Karpas-422 (cell line): Measurements from ENCODE around the gene KHDRBS2. TPM values are rescaled to one million over a fixed set of nuclear protein-coding genes. Genes with fewer than 3 reads are reported as not detected.

Source experiments
- DNase-seq: peaks from one replicate; pipeline ENCODE4 v3.0.0-alpha.2; 2015
- H2AFZ ChIP-seq: fragments of 200-600 bp; sonication (generic); 2 replicates; pipeline ENCODE4 v1.6.1; 2014; ENCODE audit warnings: antibody characterized with exemption, low read length, mixed read lengths
- H3K27ac ChIP-seq: fragments of 200-600 bp; sonication (generic); 2 replicates; pipeline ENCODE4 v1.5.1; 2014; ENCODE audit warnings: mild to moderate bottlenecking, low read length, moderate library complexity
- H3K27me3 ChIP-seq: fragments of 200-600 bp; sonication (generic); 2 replicates; pipeline ENCODE4 v1.6.1; 2014; ENCODE audit warnings: low read length, mixed read lengths
- H3K36me3 ChIP-seq: fragments of 200-600 bp; sonication (generic); 2 replicates; pipeline ENCODE4 v1.6.1; 2014; ENCODE audit warnings: low read length, mixed read lengths; ENCODE audit not compliant: insufficient read depth
- H3K4me1 ChIP-seq: fragments of 200-600 bp; sonication (generic); 2 replicates; pipeline ENCODE4 v1.6.1; 2014; ENCODE audit warnings: mild to moderate bottlenecking, low read length, mixed read lengths
- H3K4me2 ChIP-seq: fragments of 200-600 bp; sonication (generic); 2 replicates; pipeline ENCODE4 v1.6.1; 2014; ENCODE audit warnings: low read length, low read depth, mild to moderate bottlenecking; ENCODE audit not compliant: poor library complexity, severe bottlenecking
- H3K4me3 ChIP-seq: fragments of 200-600 bp; sonication (generic); 2 replicates; pipeline ENCODE4 v1.5.1; 2014; ENCODE audit warnings: mild to moderate bottlenecking, antibody characterized with exemption, low read length, mixed read lengths
- H3K79me2 ChIP-seq: fragments of 200-600 bp; sonication (generic); 2 replicates; pipeline ENCODE4 v1.6.1; 2014; ENCODE audit warnings: mild to moderate bottlenecking, low read length, mixed read lengths
- H3K9ac ChIP-seq: fragments of 200-600 bp; sonication (generic); 2 replicates; pipeline ENCODE4 v1.6.0; 2014; ENCODE audit warnings: low read length
- H3K9me2 ChIP-seq: fragments of 200-600 bp; sonication (generic), shearing (Covaris generic); replicated peaks from 2 replicates; pipeline ENCODE4 v1.6.0; 2014; ENCODE audit warnings: mild to moderate bottlenecking, low read length, moderate library complexity; ENCODE audit not compliant: insufficient read depth
- H3K9me3 ChIP-seq: fragments of 300-700, 200-600 bp; sonication (generic); 2 replicates; pipeline ENCODE4 v1.6.1; 2014; ENCODE audit warnings: low read length, mixed read lengths
- H4K20me1 ChIP-seq: fragments of 200-600 bp; sonication (generic); 2 replicates; pipeline ENCODE4 v1.6.1; 2014; ENCODE audit warnings: mild to moderate bottlenecking, antibody characterized with exemption, low read length, low read depth; ENCODE audit not compliant: insufficient read depth
- total RNA-seq: library from RNA; depleted of rRNA; stranded (reverse); fragments of >200 nt; shearing (Covaris generic); gene quantifications from 2 replicates; pipeline ENCODE4 v1.2.3, GENCODE V29; 2014; ENCODE audit warnings: low replicate concordance

KHDRBS2 gene
- total RNA-seq, 1 experiment from 2014 or later, result 40.1 TPM

GRCh38 chr6:62102387-62102786 lies 183.6 kb downstream of the KHDRBS2 start:
- Histone ChIP-seq H3K36me3 (no peaks in the 10 kb centered on the region), H4K20me1 (no peaks in the 10 kb centered on the region), H3K27ac (no peak overlapping the region), H3K4me1 (no peaks in the 10 kb centered on the region), H3K4me2 (no peak overlapping the region), H3K27me3 (no peaks in the 10 kb centered on the region), H3K4me3 (no peak overlapping the region), H3K79me2 (peaks cover 47% of the 10 kb centered on the region), H3K9me2 (no peaks in the 10 kb centered on the region), H3K9ac (no peak overlapping the region), H3K9me3 (peaks cover 3% of the 10 kb centered on the region; the same call in 1 of the 2 replicates), H2AFZ (no peak overlapping the region)
- no peak for DNase-seq

- Histone ChIP-seq H4K20me1 (no peaks in the 10 kb centered on the region), H3K9ac (no peak overlapping the region), H3K4me1 (peaks cover 21% of the 10 kb centered on the region), H3K79me2 (peaks cover 41% of the 10 kb centered on the region), H3K27me3 (no peaks in the 10 kb centered on the region), H3K36me3 (no peaks in the 10 kb centered on the region), H3K4me2 (peak overlapping the region; percentile 31), H3K4me3 (no peak overlapping the region), H3K27ac (peak overlapping the region; percentile 36), H3K9me3 (no peaks in the 10 kb centered on the region), H2AFZ (no peak overlapping the region), H3K9me2 (no peaks in the 10 kb centered on the region)
- DNase-seq, result peak; percentile 48
These were observed 195.4 kb downstream of the KHDRBS2 start for GRCh38 chr6:62090442-62091229.

- no peaks in the 10 kb centered on the region for H4K20me1 ChIP-seq
- no peaks in the 10 kb centered on the region for H3K9me2 ChIP-seq
- H2AFZ ChIP-seq, result no peak overlapping the region
- no peak for DNase-seq
- H3K9ac ChIP-seq, result no peak overlapping the region
- no peak overlapping the region for H3K4me2 ChIP-seq
- no peak overlapping the region for H3K4me3 ChIP-seq
- H3K4me1 ChIP-seq, result peaks cover 21% of the 10 kb centered on the region
- H3K27ac ChIP-seq, result no peak overlapping the region
- no peaks in the 10 kb centered on the region for H3K9me3 ChIP-seq
- H3K79me2 ChIP-seq, result peaks cover 46% of the 10 kb centered on the region
- no peaks in the 10 kb centered on the region for H3K27me3 ChIP-seq
- no peaks in the 10 kb centered on the region for H3K36me3 ChIP-seq
These were observed 196.2 kb downstream of the KHDRBS2 start for GRCh38 chr6:62089781-62090180.

- no peak overlapping the region for H2AFZ ChIP-seq
- no peak for DNase-seq
These were observed 200.0 kb downstream of the KHDRBS2 start for GRCh38 chr6:62086047-62086446.

DNA sequence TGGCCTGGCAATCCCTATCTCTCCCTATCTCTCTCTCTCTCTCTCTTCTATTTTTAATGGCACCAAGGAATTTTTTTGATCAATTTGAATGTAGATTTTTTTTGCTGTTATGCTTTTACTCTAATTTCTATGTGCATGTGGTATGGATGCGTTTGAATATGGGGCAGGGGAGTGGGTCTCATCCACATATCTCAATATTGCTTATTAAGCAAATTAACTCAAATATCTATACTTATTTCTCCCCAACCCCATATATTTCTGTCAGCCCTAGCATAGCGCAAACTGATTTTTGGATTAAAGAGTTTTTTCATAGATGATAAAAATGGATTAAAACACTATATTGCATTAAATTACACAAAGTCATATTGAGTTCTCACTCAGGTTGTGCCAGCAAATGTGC lies 210.2 kb downstream of the KHDRBS2 start:
- no peak for DNase-seq
- H3K9me2 ChIP-seq, result no peaks in the 10 kb centered on the region
- no peak overlapping the region for H3K9ac ChIP-seq
- H3K27ac ChIP-seq, result no peak overlapping the region
- no peaks in the 10 kb centered on the region for H4K20me1 ChIP-seq
- no peaks in the 10 kb centered on the region for H3K9me3 ChIP-seq
- H3K4me1 ChIP-seq, result no peaks in the 10 kb centered on the region
- no peak overlapping the region for H2AFZ ChIP-seq
- H3K36me3 ChIP-seq, result peaks cover 36% of the 10 kb centered on the region
- H3K27me3 ChIP-seq, result no peaks in the 10 kb centered on the region
- no peak overlapping the region for H3K4me2 ChIP-seq
- H3K79me2 ChIP-seq, result peaks cover 15% of the 10 kb centered on the region
- H3K4me3 ChIP-seq, result no peak overlapping the region

More at GRCh38 chr6:62086047-62086446, 200.0 kb downstream of the KHDRBS2 start:
- Histone ChIP-seq H3K36me3 (no peaks in the 10 kb centered on the region), H3K9me3 (no peaks in the 10 kb centered on the region), H3K4me3 (no peak overlapping the region), H3K27me3 (no peaks in the 10 kb centered on the region), H3K79me2 (peaks cover 33% of the 10 kb centered on the region), H3K27ac (no peak overlapping the region), H3K4me2 (no peak overlapping the region), H3K9me2 (no peaks in the 10 kb centered on the region), H3K9ac (no peak overlapping the region), H3K4me1 (peaks cover 6% of the 10 kb centered on the region), H4K20me1 (no peaks in the 10 kb centered on the region)

DNA sequence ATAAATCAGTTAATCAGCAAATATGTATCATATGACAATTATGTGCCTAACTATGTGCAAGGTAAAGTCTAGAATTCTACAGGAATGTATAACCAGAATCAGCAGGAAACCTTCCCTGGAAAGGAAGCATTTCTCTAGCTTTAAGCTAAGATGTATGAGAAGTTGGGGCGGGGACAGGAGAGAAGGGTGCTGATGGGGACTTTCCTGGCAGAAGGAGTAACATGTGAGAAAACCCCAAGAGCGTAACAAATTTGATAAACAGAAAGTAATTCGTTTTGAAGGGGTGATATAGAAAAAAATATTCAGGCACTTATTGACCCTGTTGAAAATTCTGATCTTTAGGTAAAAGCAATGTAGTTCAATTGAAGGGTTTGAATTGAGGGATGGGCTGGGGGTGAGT lies 226.1 kb downstream of the KHDRBS2 start:
- Histone ChIP-seq H3K4me1 (no peaks in the 10 kb centered on the region), H3K4me2 (no peak overlapping the region), H2AFZ (no peak overlapping the region), H3K27ac (no peak overlapping the region), H3K9ac (no peak overlapping the region), H3K9me3 (no peaks in the 10 kb centered on the region), H3K27me3 (no peaks in the 10 kb centered on the region), H3K36me3 (peaks cover 11% of the 10 kb centered on the region), H3K9me2 (no peaks in the 10 kb centered on the region), H3K4me3 (no peak overlapping the region), H4K20me1 (no peaks in the 10 kb centered on the region), H3K79me2 (peaks cover 11% of the 10 kb centered on the region; the same call in 1 of the 2 replicates)
- no peak for DNase-seq

GRCh38 chr6:62057300-62057699 lies 228.7 kb downstream of the KHDRBS2 start:
- H3K4me3 ChIP-seq, result no peak overlapping the region
- no peak for DNase-seq
- H3K27me3 ChIP-seq, result no peaks in the 10 kb centered on the region
- no peak overlapping the region for H3K4me2 ChIP-seq
- no peaks in the 10 kb centered on the region for H4K20me1 ChIP-seq
- no peaks in the 10 kb centered on the region for H3K9me2 ChIP-seq
- no peak overlapping the region for H3K9ac ChIP-seq
- H2AFZ ChIP-seq, result no peak overlapping the region
- H3K4me1 ChIP-seq, result no peaks in the 10 kb centered on the region
- peaks cover 23% of the 10 kb centered on the region for H3K79me2 ChIP-seq
- no peaks in the 10 kb centered on the region for H3K9me3 ChIP-seq
- no peak overlapping the region for H3K27ac ChIP-seq
- peaks cover 11% of the 10 kb centered on the region for H3K36me3 ChIP-seq

- peaks cover 11% of the 10 kb centered on the region for H3K79me2 ChIP-seq
- H3K27me3 ChIP-seq, result no peaks in the 10 kb centered on the region
- H3K4me1 ChIP-seq, result 0 out of 2 replicates have a peak, but pooled peaks cover 3% of the 10 kb centered on the region
- H3K9me2 ChIP-seq, result no peaks in the 10 kb centered on the region
- no peaks in the 10 kb centered on the region for H4K20me1 ChIP-seq
- no peak overlapping the region for H2AFZ ChIP-seq
- no peak overlapping the region for H3K27ac ChIP-seq
- H3K4me2 ChIP-seq, result no peak overlapping the region
- H3K36me3 ChIP-seq, result 0 out of 2 replicates have a peak, but pooled peaks cover 4% of the 10 kb centered on the region
- no peak overlapping the region for H3K9ac ChIP-seq
- no peak for DNase-seq
- H3K4me3 ChIP-seq, result no peak overlapping the region
- no peaks in the 10 kb centered on the region for H3K9me3 ChIP-seq
These were observed 240.5 kb downstream of the KHDRBS2 start for GRCh38 chr6:62045502-62045901.
